ENCODE results near the gene STARD7.

DNA sequence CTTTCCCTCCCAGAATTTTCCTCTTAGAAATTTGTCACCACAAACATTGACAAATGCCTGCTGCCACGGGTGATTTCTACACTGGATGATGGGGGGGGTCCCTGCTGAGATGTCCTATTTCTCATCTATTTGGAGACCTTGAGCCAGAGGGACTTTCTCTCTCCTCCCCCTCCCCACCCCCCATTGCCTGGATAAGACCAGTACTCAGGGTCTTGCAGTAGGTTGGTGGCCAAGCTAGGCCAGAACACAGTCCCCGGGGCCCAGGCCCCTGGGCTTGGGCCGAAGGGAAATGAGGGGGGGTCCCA, 62.8 kb downstream of the STARD7 start:
- no peak for TF ChIP-seq HDAC6 (IDR thresholded peaks at IDR 0.05; ENCODE audit: unreplicated experiment)
- no peak for TF ChIP-seq REST (IDR thresholded peaks at IDR 0.05; ENCODE audit: low read depth, low read length)
- TF ChIP-seq NR2F1 (conservative IDR thresholded peaks at IDR 0.05) = no peak
- TF ChIP-seq, protein P1, sequence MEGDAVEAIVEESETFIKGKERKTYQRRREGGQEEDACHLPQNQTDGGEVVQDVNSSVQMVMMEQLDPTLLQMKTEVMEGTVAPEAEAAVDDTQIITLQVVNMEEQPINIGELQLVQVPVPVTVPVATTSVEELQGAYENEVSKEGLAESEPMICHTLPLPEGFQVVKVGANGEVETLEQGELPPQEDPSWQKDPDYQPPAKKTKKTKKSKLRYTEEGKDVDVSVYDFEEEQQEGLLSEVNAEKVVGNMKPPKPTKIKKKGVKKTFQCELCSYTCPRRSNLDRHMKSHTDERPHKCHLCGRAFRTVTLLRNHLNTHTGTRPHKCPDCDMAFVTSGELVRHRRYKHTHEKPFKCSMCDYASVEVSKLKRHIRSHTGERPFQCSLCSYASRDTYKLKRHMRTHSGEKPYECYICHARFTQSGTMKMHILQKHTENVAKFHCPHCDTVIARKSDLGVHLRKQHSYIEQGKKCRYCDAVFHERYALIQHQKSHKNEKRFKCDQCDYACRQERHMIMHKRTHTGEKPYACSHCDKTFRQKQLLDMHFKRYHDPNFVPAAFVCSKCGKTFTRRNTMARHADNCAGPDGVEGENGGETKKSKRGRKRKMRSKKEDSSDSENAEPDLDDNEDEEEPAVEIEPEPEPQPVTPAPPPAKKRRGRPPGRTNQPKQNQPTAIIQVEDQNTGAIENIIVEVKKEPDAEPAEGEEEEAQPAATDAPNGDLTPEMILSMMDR (IDR thresholded peaks at IDR 0.05 in 2 of 3, conservative IDR thresholded peaks at IDR 0.05 in 1 of 3; ENCODE audit: control insufficient read depth in 2 of 3, extremely low read depth in 1 of 3, insufficient read depth in 1 of 3, low read depth in 3 of 3, low read length in 3 of 3) = no peak
- TF ChIP-seq KDM1A (IDR thresholded peaks at IDR 0.05; ENCODE audit: borderline replicate concordance) = no peak
- no peak for TF ChIP-seq POLR2AphosphoS2 (IDR thresholded peaks at IDR 0.05; ENCODE audit: low read depth, low read length)
- TF ChIP-seq USF1 (IDR thresholded peaks at IDR 0.05; ENCODE audit: borderline replicate concordance, extremely low read length, insufficient read depth, low read depth, low read length) = no peak
- TF ChIP-seq RCOR1 (conservative IDR thresholded peaks at IDR 0.05; ENCODE audit: low read depth, low read length) = no peak
- no peak for TF ChIP-seq FOXM1 (IDR thresholded peaks at IDR 0.05; ENCODE audit: low read depth, low read length)
- no peak for TF ChIP-seq TAF1 (IDR thresholded peaks at IDR 0.05; ENCODE audit: borderline replicate concordance, low read depth, low read length)
- TF ChIP-seq GABPA (IDR thresholded peaks at IDR 0.05; ENCODE audit: low read depth) = no peak
- no peak for TF ChIP-seq EED (IDR thresholded peaks at IDR 0.05; ENCODE audit: low read depth)
- TF ChIP-seq POLR2A (IDR thresholded peaks at IDR 0.05; ENCODE audit: low read depth, low read length) = no peak

All from GM12878 (cell line).